ENCODE data around the gene PPIG.

DNA sequence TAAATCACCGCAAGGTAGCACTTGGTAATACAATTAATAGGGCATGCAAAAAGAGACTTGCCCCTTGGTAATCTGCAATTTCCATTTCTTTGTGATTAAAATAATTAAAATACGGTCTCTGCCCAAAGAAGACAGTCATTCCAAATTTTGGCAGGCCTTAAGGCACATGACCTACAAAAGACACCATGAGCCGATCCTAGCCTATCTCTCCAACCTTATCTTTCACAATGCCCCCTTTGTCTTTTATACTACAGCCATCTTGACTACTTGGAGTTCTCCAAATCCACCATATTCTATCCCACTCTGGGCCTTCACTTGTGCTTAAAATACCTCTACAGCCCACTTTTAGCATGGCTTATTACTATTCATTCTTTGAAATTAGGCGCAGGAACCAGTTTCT, 86.8 kb downstream of the PPIG start:
- TF ChIP-seq GATA3 (IDR thresholded peaks at IDR 0.05; ENCODE audit: low read depth, low read length) (no peak), GATA2 (IDR thresholded peaks at IDR 0.05; ENCODE audit: low read depth, low read length) (no peak)

Data from SH-SY5Y (cell line).